HG03469 (cell line): ENCODE results near the gene WDR70.
"Not testable (repeated sequence)": the region's sequence is repeated elsewhere in the genome, so short reads cannot be mapped to it uniquely, and the experiment has no call there.

Experiments used
- ATAC-seq: cut with Tn5 transposase; IDR thresholded peaks from one replicate; pipeline ENCODE4 v1.9.1; 2021; ENCODE audit warnings: mild to moderate bottlenecking, moderate library complexity, moderate number of reproducible peaks; ENCODE audit not compliant: unreplicated experiment

WDR70 gene

GRCh38 chr5:37568018-37568753 is 189.1 kb downstream of the WDR70 start:
- no peak for ATAC-seq

GRCh38 chr5:37568893-37569292 is 189.8 kb downstream of the WDR70 start:
- ATAC-seq: no peak

- ATAC-seq: no peak
Measured at GRCh38 chr5:37569466-37569865, 190.3 kb downstream of the WDR70 start.

GRCh38 chr5:37570597-37570996 is 191.5 kb downstream of the WDR70 start:
- ATAC-seq: no peak

GRCh38 chr5:37571985-37572384 is 192.9 kb downstream of the WDR70 start:
- no peak for ATAC-seq

GRCh38 chr5:37575541-37576489 is 196.7 kb downstream of the WDR70 start:
- no peak for ATAC-seq

- ATAC-seq: no peak
Measured at GRCh38 chr5:37576552-37576951, 197.4 kb downstream of the WDR70 start.

GRCh38 chr5:37578176-37578575 is 199.1 kb downstream of the WDR70 start:
- ATAC-seq: no peak

GRCh38 chr5:37580106-37580505 is 201.0 kb downstream of the WDR70 start:
- no peak for ATAC-seq

- ATAC-seq: no peak
Measured at GRCh38 chr5:37582202-37582601, 203.1 kb downstream of the WDR70 start.

GRCh38 chr5:37593292-37593691 is 214.2 kb downstream of the WDR70 start:
- ATAC-seq: not testable (repeated sequence)

- not testable (repeated sequence) for ATAC-seq
Measured at GRCh38 chr5:37594864-37595263, 215.7 kb downstream of the WDR70 start.

- no peak for ATAC-seq
Measured at GRCh38 chr5:37598733-37599132, 219.6 kb downstream of the WDR70 start.

GRCh38 chr5:37601163-37601562 is 222.0 kb downstream of the WDR70 start:
- no peak for ATAC-seq

- ATAC-seq: no peak
Measured at GRCh38 chr5:37603072-37603471, 224.0 kb downstream of the WDR70 start.

- no peak for ATAC-seq
Measured at GRCh38 chr5:37604290-37604689, 225.2 kb downstream of the WDR70 start.

GRCh38 chr5:37606148-37606547 is 227.0 kb downstream of the WDR70 start:
- no peak for ATAC-seq

- no peak for ATAC-seq
Measured at GRCh38 chr5:37606632-37607248, 227.6 kb downstream of the WDR70 start.

GRCh38 chr5:37615184-37615583 is 236.1 kb downstream of the WDR70 start:
- no peak for ATAC-seq

- ATAC-seq: no peak
Measured at GRCh38 chr5:37619353-37619752, 240.2 kb downstream of the WDR70 start.

- not testable (repeated sequence) for ATAC-seq
Measured at GRCh38 chr5:37622354-37622753, 243.2 kb downstream of the WDR70 start.
